Adrenal gland (tissue), 5 donors: ENCODE measurements around the gene DNAH6.

Source experiments
- CTCF ChIP-seq, 6 experiments: fragments of 450-650 bp in 4 of 6; fragments of 200-600 bp in 2 of 6; sonication (generic) in 1 of 6; IDR thresholded peaks; 1 replicate in 5 of 6; 2 replicates in 1 of 6; pipeline versions ENCODE4 v1.5.1 to v1.8.0; 2016 to 2021; ENCODE audit warnings: antibody characterized with exemption in 6 of 6, mild to moderate bottlenecking in 2 of 6, moderate library complexity in 1 of 6
- POLR2A ChIP-seq, 2 donors: fragments of 450-650 bp; IDR thresholded peaks; one replicate each; pipeline ENCODE4 v1.6.1; 2017; ENCODE audit warnings: antibody characterized with exemption in 2 of 2, mild to moderate bottlenecking in 2 of 2, moderate library complexity in 1 of 2
- donor health status: DM: no; HTN: no; CAD: no.

- TF ChIP-seq CTCF (IDR thresholded peaks at IDR 0.05) (no peak), POLR2A (IDR thresholded peaks at IDR 0.05) (no peak)
These were observed 96.8 kb downstream of the DNAH6 start for GRCh38 chr2:84613082-84613481.
